ENCODE results near the gene FRK.
"Not testable (repeated sequence)": the region's sequence is repeated elsewhere in the genome, so short reads cannot be mapped to it uniquely, and the experiment has no call there.

Gene FRK

GRCh38 chr6:116060572-116061283 lies at the start of gene FRK:
TSS of gene FRK (minus strand) at chr6:116060891. CDS start at chr6:116060311, 580 bp downstream.
- DNase-seq: peak; percentile 79

GRCh38 chr6:116108836-116109235 lies 48.1 kb upstream of the FRK start:
- DNase-seq: no peak

GRCh38 chr6:116106146-116106545 lies 45.5 kb upstream of the FRK start:
- DNase-seq: no peak

- no peak for DNase-seq
Measured at GRCh38 chr6:116105247-116105646, 44.6 kb upstream of the FRK start.

- no peak for DNase-seq
Measured at GRCh38 chr6:116104636-116105035, 43.9 kb upstream of the FRK start.

- DNase-seq: no peak
Measured at GRCh38 chr6:116102873-116103272, 42.2 kb upstream of the FRK start.

- no peak for DNase-seq
Measured at GRCh38 chr6:116101790-116102189, 41.1 kb upstream of the FRK start.

GRCh38 chr6:116101302-116101718 lies 40.6 kb upstream of the FRK start:
- DNase-seq: no peak

GRCh38 chr6:116100419-116101301 lies 40.0 kb upstream of the FRK start, which contains the start of gene NT5DC1:
TSS of gene NT5DC1 (plus strand) at chr6:116100853. CDS start at chr6:116100931, 78 bp downstream.
- DNase-seq: peak; percentile 78

- no peak for DNase-seq
Measured at GRCh38 chr6:116099036-116099435, 38.3 kb upstream of the FRK start.

GRCh38 chr6:116096979-116097816 lies 36.5 kb upstream of the FRK start:
- DNase-seq: no peak

- not testable (repeated sequence) for DNase-seq
Measured at GRCh38 chr6:116096048-116096759, 35.5 kb upstream of the FRK start.

GRCh38 chr6:116094041-116094440 lies 33.4 kb upstream of the FRK start:
- DNase-seq: no peak

GRCh38 chr6:116090251-116090650 lies 29.6 kb upstream of the FRK start:
- no peak for DNase-seq

GRCh38 chr6:116088946-116089345 lies 28.3 kb upstream of the FRK start:
- DNase-seq: no peak

GRCh38 chr6:116087437-116088027 lies 26.8 kb upstream of the FRK start:
- DNase-seq: no peak

- no peak for DNase-seq
Measured at GRCh38 chr6:116084284-116084683, 23.6 kb upstream of the FRK start.

GRCh38 chr6:116083052-116083451 lies 22.4 kb upstream of the FRK start:
- DNase-seq: no peak

- DNase-seq: no peak
Measured at GRCh38 chr6:116078945-116079344, 18.3 kb upstream of the FRK start.

- no peak for DNase-seq
Measured at GRCh38 chr6:116078522-116078921, 17.8 kb upstream of the FRK start.

- DNase-seq: no peak
Measured at GRCh38 chr6:116074732-116075390, 14.2 kb upstream of the FRK start.

All from DMS153 (cell line).